ENCODE data around the gene SLC1A7.

Gene SLC1A7

DNA sequence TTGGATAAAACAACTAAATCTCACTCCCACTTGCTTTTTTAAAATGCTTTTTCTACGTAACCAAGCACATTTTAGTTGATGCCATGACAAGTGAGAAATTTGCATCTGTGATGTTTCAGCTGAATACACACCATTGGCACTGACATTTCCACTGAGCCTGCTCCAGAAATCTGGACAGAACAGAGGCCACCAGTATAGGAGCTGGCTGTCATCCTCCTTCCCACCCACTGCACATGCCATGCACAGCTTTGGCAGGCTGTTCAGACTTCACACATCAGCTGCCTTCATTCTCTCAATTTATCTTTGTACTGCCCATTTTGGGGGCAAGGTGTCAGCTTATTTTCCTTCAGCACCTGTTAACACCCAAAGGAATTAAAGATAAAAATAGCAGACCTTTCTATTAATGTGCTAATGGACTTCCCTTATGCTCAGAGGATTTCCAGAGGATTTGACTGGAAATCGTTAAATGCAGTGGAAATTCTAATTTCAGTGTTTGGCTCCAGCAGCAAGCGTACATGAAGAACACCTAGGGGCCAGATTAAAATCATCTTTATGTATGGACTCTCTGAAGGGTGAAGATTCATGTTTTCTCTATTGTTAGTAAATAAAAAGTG, 93.4 kb downstream of the SLC1A7 start:
- no peak for DNase-seq

DNA sequence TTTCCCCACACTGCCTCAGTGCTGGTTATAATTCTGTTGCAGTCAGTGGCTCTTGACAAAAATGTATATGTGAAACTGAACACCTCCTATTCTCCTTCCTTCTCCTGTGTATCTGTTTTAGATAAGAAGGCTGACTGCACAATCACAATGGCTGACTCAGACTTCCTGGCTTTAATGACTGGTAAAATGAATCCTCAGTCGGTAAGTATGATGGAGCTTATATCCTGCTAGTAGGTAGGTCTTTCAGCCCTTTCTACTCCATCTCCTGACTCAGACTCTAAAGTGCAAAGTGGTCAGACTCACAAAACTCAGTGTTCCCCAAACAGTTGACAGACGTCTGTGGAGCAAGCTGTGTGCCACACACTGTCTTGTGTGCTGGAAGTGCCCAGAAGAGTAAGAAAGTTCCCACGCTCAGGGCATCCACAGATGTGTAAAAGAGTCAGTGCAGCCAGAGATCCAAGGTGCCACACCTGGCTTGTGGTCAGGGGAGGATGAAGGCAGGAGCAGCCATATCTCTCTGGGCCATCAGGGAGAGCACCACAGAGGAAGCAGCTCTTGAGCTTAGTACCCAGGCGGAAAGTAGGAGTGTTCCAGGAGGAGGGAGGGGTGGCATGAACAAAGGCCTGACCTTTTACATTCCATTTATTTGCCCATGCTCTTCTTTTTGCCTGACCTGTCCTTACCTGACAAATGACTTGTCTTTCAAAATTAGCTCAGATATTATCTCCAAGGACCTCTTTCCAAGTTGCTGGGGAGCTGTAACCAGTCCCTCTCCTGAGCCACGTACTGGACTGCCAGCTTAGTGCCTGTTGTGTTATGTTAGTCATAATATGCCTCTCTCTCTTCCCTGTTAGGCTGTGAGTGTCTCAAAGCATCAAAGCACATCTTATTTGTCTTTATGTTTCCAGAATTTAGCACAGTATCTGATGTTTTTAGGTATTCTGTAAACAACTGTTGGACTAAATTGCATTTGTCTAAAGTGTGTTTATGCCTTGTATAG, 94.4 kb downstream of the SLC1A7 start:
- DNase-seq: no peak

DNA sequence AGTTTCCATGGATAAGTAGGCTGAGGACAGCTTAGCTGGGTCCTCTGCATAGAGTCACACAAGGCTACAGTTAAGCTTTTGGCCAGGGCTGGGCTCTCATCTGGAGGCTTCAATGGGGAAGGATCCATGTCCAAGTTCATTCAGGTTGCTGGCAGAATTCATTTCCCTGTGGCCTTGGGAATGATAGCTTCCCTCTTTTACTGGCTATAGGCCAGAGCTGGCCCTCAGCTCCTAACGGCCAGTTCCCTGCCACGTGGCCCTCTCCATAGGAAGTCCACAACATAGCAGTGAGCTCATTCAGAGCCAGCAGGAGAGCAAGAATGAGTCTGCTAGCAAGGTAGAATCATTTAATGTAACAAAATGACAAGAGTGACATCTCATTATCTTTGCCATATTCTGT, 95.5 kb downstream of the SLC1A7 start:
- DNase-seq: no peak

DNA sequence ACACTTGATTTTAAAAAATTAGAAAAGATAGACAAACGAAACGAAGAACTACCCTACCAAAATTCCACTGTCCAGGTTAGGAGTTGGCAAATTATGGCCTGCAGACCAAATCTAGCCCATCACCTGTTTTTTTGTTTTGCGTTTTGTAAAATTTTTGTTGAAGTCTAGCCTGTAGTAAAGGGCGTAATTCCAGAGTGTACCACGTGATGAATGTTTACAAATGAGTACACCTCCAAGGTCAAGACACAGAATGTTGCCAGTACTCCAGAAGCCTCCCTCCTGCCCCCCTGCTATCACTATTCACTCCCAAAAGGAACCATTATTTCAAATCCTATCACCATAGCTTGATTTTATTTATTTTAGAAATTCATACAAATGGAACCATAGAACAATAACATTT, 97.5 kb downstream of the SLC1A7 start:
- no peak for DNase-seq

DNA sequence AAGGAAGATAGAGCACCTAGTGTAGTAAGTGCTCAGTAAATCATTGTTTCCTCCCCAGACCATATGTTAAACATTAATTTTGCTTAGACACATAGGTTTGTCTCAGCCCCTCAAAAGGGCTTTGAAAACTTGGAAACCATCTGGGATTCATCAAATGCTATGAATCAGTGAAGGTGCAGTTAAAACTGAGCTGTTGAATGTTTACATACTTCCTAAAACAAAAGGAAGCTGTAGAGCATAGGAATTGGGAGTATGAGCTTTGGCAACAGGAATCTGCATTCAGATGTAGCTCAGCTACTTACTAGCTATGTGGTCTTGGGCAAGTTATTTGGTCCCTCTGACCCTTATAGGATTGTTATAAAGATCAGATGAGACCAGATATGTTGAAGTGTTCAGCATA, 99.2 kb downstream of the SLC1A7 start:
- DNase-seq: no peak

DNA sequence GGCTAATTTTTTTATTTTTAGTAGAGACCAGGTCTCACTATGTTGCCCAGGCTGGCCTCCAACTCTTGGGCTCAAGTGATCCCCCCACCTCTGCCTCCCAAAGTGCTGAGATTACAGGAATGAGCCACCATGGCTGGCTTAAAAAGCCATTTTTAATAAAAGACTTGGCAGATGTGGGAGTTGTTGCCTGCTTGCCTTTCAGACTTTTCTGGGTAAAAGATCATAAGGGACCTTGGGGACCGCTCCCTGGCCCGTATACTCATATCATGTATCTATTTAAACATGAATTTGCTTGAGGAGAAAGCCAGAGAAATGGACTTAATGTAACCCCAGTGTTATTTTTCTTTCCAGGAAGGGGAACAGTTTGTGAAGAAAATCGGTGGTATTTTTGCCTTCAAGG, 103.9 kb downstream of the SLC1A7 start:
- no peak for DNase-seq
